C4-2B (cell line): Measurements from ENCODE around the gene IGFBP4.

Source experiments
- H3K27ac ChIP-seq: fragments of 450-650 bp; 2 replicates; pipeline ENCODE4 v1.5.1; 2017
- ZFX ChIP-seq: fragments of 450-650 bp; IDR thresholded peaks from 2 replicates; pipeline ENCODE4 v1.6.1; 2017
- TF ChIP-seq, protein P1 (sequence below): fragments of 450-650 bp; conservative IDR thresholded peaks from 2 replicates; pipeline ENCODE4 v1.5.1; 2017; ENCODE audit warnings: mild to moderate bottlenecking

Gene IGFBP4

DNA sequence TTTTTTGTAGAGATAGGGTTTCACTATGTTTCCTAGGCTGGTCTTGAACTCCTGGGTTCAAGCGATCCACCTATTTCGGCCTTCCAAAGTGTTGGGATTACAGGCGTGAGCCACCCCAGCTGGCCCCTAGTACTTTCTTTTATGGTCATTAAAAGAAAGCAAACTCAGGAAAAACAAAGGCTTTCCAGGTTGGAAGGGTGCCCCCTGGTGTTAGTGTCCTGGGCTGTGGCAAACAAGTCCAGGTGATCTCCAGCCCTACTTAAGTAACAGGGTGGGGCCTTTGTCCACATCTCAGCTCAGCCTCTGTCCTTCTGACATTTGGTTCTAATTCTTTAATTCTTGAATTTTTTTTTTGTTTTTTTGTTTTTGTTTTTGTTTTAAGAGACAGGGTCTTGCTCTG lies 6.9 kb downstream of the IGFBP4 start:
- TF ChIP-seq, protein P1, sequence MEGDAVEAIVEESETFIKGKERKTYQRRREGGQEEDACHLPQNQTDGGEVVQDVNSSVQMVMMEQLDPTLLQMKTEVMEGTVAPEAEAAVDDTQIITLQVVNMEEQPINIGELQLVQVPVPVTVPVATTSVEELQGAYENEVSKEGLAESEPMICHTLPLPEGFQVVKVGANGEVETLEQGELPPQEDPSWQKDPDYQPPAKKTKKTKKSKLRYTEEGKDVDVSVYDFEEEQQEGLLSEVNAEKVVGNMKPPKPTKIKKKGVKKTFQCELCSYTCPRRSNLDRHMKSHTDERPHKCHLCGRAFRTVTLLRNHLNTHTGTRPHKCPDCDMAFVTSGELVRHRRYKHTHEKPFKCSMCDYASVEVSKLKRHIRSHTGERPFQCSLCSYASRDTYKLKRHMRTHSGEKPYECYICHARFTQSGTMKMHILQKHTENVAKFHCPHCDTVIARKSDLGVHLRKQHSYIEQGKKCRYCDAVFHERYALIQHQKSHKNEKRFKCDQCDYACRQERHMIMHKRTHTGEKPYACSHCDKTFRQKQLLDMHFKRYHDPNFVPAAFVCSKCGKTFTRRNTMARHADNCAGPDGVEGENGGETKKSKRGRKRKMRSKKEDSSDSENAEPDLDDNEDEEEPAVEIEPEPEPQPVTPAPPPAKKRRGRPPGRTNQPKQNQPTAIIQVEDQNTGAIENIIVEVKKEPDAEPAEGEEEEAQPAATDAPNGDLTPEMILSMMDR, result peak; percentile 84
- no peak for TF ChIP-seq ZFX
- H3K27ac ChIP-seq, result no peak overlapping the region

DNA sequence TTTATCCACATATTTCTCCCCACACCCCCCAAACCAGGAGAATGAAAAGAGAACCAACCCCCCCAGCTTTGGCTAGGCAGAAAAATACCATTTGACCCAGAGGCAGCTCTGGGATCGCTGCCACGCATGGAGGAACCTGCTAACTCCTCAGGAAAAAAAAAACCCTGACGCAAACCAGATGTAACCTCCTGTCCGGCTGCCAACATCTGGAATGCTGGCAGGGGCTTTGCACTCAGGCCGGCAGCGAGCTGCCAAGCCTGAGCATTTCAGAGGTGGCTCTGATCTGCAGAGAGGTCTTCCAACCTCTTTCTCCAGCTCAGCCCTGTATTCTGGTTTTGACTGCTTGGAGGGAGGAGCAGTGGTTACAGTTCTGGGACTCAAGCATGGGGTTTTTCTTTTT lies 8.2 kb downstream of the IGFBP4 start:
- TF ChIP-seq, protein P1, result no peak
- no peak for TF ChIP-seq ZFX
- H3K27ac ChIP-seq, result no peak overlapping the region

DNA sequence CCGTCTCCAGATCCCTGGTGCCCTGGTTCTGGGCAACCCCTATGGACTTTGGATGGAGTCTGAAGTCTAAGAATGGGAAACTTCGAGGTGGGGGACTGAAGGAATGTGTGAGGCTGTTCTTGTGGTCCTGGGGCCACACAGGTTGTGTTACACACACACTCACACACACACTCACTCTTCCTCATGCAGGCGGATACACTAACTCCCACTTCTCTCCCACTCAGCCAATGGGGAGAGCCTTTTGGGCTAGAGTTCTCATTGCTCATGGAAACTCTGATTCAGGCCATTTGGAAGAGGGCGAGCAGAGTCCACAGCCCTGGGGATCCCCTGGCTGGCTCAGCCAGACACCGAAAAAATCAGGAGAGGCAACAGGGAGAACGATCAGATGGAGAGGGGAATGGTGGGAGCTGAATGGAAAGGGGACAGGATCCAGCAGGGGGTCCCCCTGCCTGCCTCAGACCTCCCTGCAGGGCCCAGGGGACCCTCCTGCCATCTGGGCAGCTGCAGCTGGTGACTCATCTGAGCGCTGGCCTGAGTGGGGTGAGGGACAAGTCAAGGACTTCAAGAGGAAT lies 9.1 kb downstream of the IGFBP4 start:
- no peak for TF ChIP-seq ZFX
- TF ChIP-seq, protein P1, result no peak
- no peak overlapping the region for H3K27ac ChIP-seq

DNA sequence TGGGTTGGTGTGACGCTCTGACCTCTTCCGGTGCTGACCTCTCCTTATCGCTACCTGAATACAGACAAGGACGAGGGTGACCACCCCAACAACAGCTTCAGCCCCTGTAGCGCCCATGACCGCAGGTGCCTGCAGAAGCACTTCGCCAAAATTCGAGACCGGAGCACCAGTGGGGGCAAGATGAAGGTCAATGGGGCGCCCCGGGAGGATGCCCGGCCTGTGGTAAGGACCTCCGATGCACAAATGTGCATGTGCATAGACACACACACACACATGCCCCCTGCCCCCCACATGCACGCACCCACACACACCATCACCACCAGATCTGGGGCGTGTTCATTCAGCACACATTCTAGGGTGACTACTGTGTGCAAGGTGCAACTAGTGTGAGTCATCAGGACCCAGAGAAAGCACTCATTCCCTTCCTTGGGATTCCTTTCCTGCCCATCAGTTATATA lies 9.7 kb downstream of the IGFBP4 start:
- TF ChIP-seq, protein P1, result no peak
- no peak for TF ChIP-seq ZFX
- no peak overlapping the region for H3K27ac ChIP-seq

DNA sequence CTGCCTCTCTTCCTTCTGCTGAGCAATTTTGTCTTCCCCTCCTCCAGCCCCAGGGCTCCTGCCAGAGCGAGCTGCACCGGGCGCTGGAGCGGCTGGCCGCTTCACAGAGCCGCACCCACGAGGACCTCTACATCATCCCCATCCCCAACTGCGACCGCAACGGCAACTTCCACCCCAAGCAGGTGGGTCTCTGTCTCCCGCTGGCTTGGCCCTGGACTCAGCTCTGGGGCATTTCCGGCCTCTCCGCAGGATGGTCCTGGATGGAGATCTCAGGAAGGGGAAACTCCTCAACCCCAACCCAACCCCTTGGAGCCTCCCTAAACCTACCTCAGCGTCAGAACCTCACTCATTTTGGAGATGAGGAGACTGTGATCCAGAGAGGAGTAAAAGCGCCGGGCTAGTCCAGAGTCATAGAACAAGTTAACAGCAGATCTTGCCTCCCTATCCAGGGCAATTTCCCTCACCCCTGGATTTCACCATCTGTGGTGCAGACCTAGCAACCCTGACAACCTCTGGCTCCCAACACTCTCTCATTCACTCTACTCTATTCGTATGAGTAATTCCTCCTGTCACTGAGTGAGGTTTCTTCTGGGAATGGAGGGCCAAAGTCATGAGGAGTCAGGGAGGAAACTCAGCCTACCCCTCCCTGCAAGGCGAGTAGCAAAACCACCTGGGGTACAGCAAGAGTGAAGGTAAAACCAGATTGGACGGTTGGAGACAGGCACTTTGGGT lies 10.8 kb downstream of the IGFBP4 start:
- H3K27ac ChIP-seq, result no peak overlapping the region
- no peak for TF ChIP-seq ZFX

DNA sequence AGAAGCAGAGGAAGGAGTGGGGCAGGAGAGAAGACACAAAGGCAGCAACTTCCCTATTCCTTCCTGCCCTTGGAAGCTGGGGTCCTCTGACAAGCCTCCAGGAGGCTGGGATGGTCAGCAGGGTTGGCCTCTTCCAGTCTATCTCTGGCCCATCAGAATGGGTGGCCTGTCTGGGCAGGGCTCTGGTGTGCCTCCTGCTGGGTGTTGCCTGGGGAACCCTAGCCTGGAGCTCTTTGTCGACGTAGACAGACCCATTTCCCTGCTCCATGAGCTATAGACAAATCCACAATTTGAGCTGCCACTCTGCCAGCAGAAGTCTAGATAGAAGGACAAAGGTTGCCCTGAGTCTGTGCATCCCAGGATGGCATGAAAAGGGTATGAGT lies 11.4 kb downstream of the IGFBP4 start:
- H3K27ac ChIP-seq, result no peak overlapping the region
- TF ChIP-seq ZFX, result no peak
- TF ChIP-seq, protein P1, result no peak

DNA sequence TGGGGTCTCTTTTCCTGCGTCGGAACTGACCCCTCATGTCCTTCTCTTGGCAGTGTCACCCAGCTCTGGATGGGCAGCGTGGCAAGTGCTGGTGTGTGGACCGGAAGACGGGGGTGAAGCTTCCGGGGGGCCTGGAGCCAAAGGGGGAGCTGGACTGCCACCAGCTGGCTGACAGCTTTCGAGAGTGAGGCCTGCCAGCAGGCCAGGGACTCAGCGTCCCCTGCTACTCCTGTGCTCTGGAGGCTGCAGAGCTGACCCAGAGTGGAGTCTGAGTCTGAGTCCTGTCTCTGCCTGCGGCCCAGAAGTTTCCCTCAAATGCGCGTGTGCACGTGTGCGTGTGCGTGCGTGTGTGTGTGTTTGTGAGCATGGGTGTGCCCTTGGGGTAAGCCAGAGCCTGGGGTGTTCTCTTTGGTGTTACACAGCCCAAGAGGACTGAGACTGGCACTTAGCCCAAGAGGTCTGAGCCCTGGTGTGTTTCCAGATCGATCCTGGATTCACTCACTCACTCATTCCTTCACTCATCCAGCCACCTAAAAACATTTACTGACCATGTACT lies 13.2 kb downstream of the IGFBP4 start:
- no peak overlapping the region for H3K27ac ChIP-seq
- no peak for TF ChIP-seq ZFX
- TF ChIP-seq, protein P1, result no peak
